Stimulated activated CD4-positive, alpha-beta T cell treated with anti-CD3 and anti-CD28 coated beads, Interleukin-1b, Interleukin-23, amount 100 ng/mL, for 1 hour (primary cell): ENCODE measurements around the gene FBLIM1.

Experiments used
- DNase-seq, 2 donors: peaks; one replicate each; pipeline ENCODE4 v3.0.0-alpha.2; 2020; ENCODE audit warnings: low read depth in 2 of 2

The FBLIM1 gene

GRCh38 chr1:15758343-15758931 lies at the start of gene FBLIM1:
Gene FBLIM1 (plus strand): TSS chr1:15758795. CDS start chr1:15764984, 6,189 bp downstream.
- no peak for DNase-seq

GRCh38 chr1:15709226-15709625 lies 49.4 kb upstream of the FBLIM1 start:
- DNase-seq: no peak

GRCh38 chr1:15712168-15712567 lies 46.4 kb upstream of the FBLIM1 start:
- DNase-seq: no peak

- no peak for DNase-seq
Measured at GRCh38 chr1:15714406-15715136, 44.0 kb upstream of the FBLIM1 start.

GRCh38 chr1:15717418-15718125 lies 41.0 kb upstream of the FBLIM1 start:
- no peak for DNase-seq

- no peak for DNase-seq
Measured at GRCh38 chr1:15718199-15718601, 40.4 kb upstream of the FBLIM1 start.

- DNase-seq: no peak
Measured at GRCh38 chr1:15719381-15720120, 39.0 kb upstream of the FBLIM1 start.

GRCh38 chr1:15720861-15721260 lies 37.7 kb upstream of the FBLIM1 start:
- DNase-seq: no peak

- no peak for DNase-seq
Measured at GRCh38 chr1:15722411-15722810, 36.2 kb upstream of the FBLIM1 start.

- DNase-seq: no peak
Measured at GRCh38 chr1:15722836-15723532, 35.6 kb upstream of the FBLIM1 start.

- no peak for DNase-seq
Measured at GRCh38 chr1:15723631-15724246, 34.9 kb upstream of the FBLIM1 start.

GRCh38 chr1:15724949-15725880 lies 33.4 kb upstream of the FBLIM1 start:
- DNase-seq: no peak

GRCh38 chr1:15726508-15726907 lies 32.1 kb upstream of the FBLIM1 start:
- DNase-seq: no peak

GRCh38 chr1:15727021-15727420 lies 31.6 kb upstream of the FBLIM1 start:
- no peak for DNase-seq

- DNase-seq: no peak
Measured at GRCh38 chr1:15727424-15727823, 31.2 kb upstream of the FBLIM1 start.

GRCh38 chr1:15727866-15728534 lies 30.6 kb upstream of the FBLIM1 start:
- no peak for DNase-seq

- DNase-seq: no peak
Measured at GRCh38 chr1:15728937-15729657, 29.5 kb upstream of the FBLIM1 start.

- no peak for DNase-seq
Measured at GRCh38 chr1:15730423-15730822, 28.2 kb upstream of the FBLIM1 start.

GRCh38 chr1:15730936-15731335 lies 27.7 kb upstream of the FBLIM1 start:
- DNase-seq: no peak
